Memory B cell (primary cell): ENCODE results near the gene GABPB1.

ENCODE experiments used
- ATAC-seq: fragments of 150-1000 bp; cut with Tn5 transposase; 2 replicates; pipeline ENCODE4 v1.10.0; 2021; ENCODE audit warnings: low read depth, mild to moderate bottlenecking, moderate library complexity
- DNase-seq, 2 donors: peaks; one replicate each; pipeline ENCODE4 v3.0.0; 2022; ENCODE audit warnings: low spot score in 2 of 2
- H3K27ac Mint-ChIP-seq: one replicate; pipeline ENCODE4 v1.8.0; 2022; ENCODE audit warnings: mild to moderate bottlenecking, moderate library complexity, mixed read lengths
- H3K27me3 Mint-ChIP-seq: one replicate; pipeline ENCODE4 v1.8.0; 2022; ENCODE audit warnings: mixed read lengths
- H3K36me3 Mint-ChIP-seq: one replicate; pipeline ENCODE4 v1.8.0; 2022; ENCODE audit warnings: mild to moderate bottlenecking, mixed read lengths
- H3K4me1 Mint-ChIP-seq: one replicate; pipeline ENCODE4 v1.8.0; 2022; ENCODE audit warnings: mixed read lengths
- H3K4me3 Mint-ChIP-seq: one replicate; pipeline ENCODE4 v1.8.0; 2022; ENCODE audit warnings: mild to moderate bottlenecking, moderate library complexity, mixed read lengths
- H3K9me3 Mint-ChIP-seq: one replicate; pipeline ENCODE4 v1.8.0; 2022; ENCODE audit warnings: mixed read lengths

Gene GABPB1

GRCh38 chr15:50233192-50233736, 121.7 kb downstream of the GABPB1 start:
- DNase-seq = no peak
- Mint-ChIP-seq H3K27me3 (no peaks in the 10 kb centered on the region), H3K36me3 (no peaks in the 10 kb centered on the region), H3K4me3 (no peak overlapping the region), H3K27ac (no peak overlapping the region), H3K9me3 (no peaks in the 10 kb centered on the region), H3K4me1 (no peaks in the 10 kb centered on the region)
- no peak for ATAC-seq

- no peaks in the 10 kb centered on the region for H3K27me3 Mint-ChIP-seq
- no peak for DNase-seq
- ATAC-seq = no peak
- H3K4me1 Mint-ChIP-seq = no peaks in the 10 kb centered on the region
- H3K36me3 Mint-ChIP-seq = no peaks in the 10 kb centered on the region
- H3K9me3 Mint-ChIP-seq = no peaks in the 10 kb centered on the region
- H3K27ac Mint-ChIP-seq = no peak overlapping the region
- H3K4me3 Mint-ChIP-seq = no peak overlapping the region
Observed at GRCh38 chr15:50232791-50233190, 122.2 kb downstream of the GABPB1 start.

- Mint-ChIP-seq H3K36me3 (no peaks in the 10 kb centered on the region), H3K9me3 (no peaks in the 10 kb centered on the region), H3K27ac (no peak overlapping the region), H3K4me1 (no peaks in the 10 kb centered on the region), H3K27me3 (no peaks in the 10 kb centered on the region), H3K4me3 (no peak overlapping the region)
- no peak for DNase-seq
- no peak for ATAC-seq
Observed at GRCh38 chr15:50231761-50232160, 123.2 kb downstream of the GABPB1 start.

GRCh38 chr15:50229336-50229735, 125.7 kb downstream of the GABPB1 start:
- H3K9me3 Mint-ChIP-seq = no peaks in the 10 kb centered on the region
- no peaks in the 10 kb centered on the region for H3K27me3 Mint-ChIP-seq
- no peak overlapping the region for H3K27ac Mint-ChIP-seq
- no peaks in the 10 kb centered on the region for H3K36me3 Mint-ChIP-seq
- no peak for ATAC-seq
- no peak for DNase-seq
- H3K4me1 Mint-ChIP-seq = no peaks in the 10 kb centered on the region
- no peak overlapping the region for H3K4me3 Mint-ChIP-seq

GRCh38 chr15:50228866-50229265, 126.1 kb downstream of the GABPB1 start:
- ATAC-seq (no peak), DNase-seq (no peak)
- H3K36me3 Mint-ChIP-seq = no peaks in the 10 kb centered on the region
- no peaks in the 10 kb centered on the region for H3K9me3 Mint-ChIP-seq
- H3K27me3 Mint-ChIP-seq = no peaks in the 10 kb centered on the region
- no peak overlapping the region for H3K27ac Mint-ChIP-seq
- H3K4me3 Mint-ChIP-seq = no peak overlapping the region
- H3K4me1 Mint-ChIP-seq = no peaks in the 10 kb centered on the region

GRCh38 chr15:50227076-50227475, 127.9 kb downstream of the GABPB1 start:
- Mint-ChIP-seq H3K4me1 (peaks cover 3% of the 10 kb centered on the region), H3K9me3 (no peaks in the 10 kb centered on the region), H3K4me3 (no peak overlapping the region), H3K36me3 (no peaks in the 10 kb centered on the region), H3K27ac (no peak overlapping the region), H3K27me3 (no peaks in the 10 kb centered on the region)
- ATAC-seq (no peak), DNase-seq (no peak)

- DNase-seq = no peak
- peaks cover 4% of the 10 kb centered on the region for H3K4me1 Mint-ChIP-seq
- no peak overlapping the region for H3K4me3 Mint-ChIP-seq
- H3K27me3 Mint-ChIP-seq = no peaks in the 10 kb centered on the region
- no peak overlapping the region for H3K27ac Mint-ChIP-seq
- no peaks in the 10 kb centered on the region for H3K9me3 Mint-ChIP-seq
- no peak for ATAC-seq
- no peaks in the 10 kb centered on the region for H3K36me3 Mint-ChIP-seq
Observed at GRCh38 chr15:50225938-50226337, 129.1 kb downstream of the GABPB1 start.
